OCI-LY3 (cell line): Measurements from ENCODE around the gene LY9.

Experiments used
- EZH2phosphoT487 ChIP-seq: fragments of 200-600 bp; shearing (Covaris generic); IDR thresholded peaks from 2 replicates; pipeline ENCODE4 v1.6.1; 2018; ENCODE audit warnings: antibody characterized with exemption, mixed run types, low read depth
- TF ChIP-seq, protein P1 (sequence below): fragments of 200-600, 300-600 bp; sonication (generic); IDR thresholded peaks from 2 replicates; pipeline ENCODE4 v1.5.1; 2014; ENCODE audit warnings: antibody characterized with exemption, low read length, low read depth

DNA sequence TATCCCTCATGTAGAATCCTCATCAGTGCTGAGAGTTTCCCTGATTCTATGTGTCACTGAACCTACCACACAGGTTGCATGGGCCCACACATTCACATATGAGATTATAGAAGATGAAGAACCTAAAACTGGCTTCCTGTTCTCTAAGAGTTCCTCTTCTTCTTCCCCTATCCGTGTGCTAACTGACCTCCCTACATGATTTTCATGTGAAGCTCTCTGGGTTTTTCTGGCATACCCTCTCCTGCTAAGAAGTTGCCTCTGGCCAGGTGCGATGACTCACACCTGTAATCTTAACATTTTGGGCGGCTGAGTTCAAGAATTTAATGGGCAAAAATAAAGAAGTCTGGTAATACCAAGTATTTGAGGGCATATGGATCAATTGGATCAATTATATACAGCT, 72.2 kb downstream of the LY9 start:
- TF ChIP-seq EZH2phosphoT487, result no peak
- TF ChIP-seq, protein P1, sequence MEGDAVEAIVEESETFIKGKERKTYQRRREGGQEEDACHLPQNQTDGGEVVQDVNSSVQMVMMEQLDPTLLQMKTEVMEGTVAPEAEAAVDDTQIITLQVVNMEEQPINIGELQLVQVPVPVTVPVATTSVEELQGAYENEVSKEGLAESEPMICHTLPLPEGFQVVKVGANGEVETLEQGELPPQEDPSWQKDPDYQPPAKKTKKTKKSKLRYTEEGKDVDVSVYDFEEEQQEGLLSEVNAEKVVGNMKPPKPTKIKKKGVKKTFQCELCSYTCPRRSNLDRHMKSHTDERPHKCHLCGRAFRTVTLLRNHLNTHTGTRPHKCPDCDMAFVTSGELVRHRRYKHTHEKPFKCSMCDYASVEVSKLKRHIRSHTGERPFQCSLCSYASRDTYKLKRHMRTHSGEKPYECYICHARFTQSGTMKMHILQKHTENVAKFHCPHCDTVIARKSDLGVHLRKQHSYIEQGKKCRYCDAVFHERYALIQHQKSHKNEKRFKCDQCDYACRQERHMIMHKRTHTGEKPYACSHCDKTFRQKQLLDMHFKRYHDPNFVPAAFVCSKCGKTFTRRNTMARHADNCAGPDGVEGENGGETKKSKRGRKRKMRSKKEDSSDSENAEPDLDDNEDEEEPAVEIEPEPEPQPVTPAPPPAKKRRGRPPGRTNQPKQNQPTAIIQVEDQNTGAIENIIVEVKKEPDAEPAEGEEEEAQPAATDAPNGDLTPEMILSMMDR, result no peak
